Right atrium auricular region (tissue), 2 donors: ENCODE measurements around the gene HIRA. TPM values are rescaled to one million over a fixed set of nuclear protein-coding genes. Genes with fewer than 3 reads are reported as not detected.

ENCODE experiments used
- DNase-seq: peaks from one replicate; pipeline ENCODE4 v3.0.0-alpha.2; 2019; ENCODE audit warnings: low spot score
- H3K27ac ChIP-seq, 2 donors: fragments of 200-600 bp; sonication (generic); 1 replicate in 1 of 2; 2 replicates in 1 of 2; pipeline ENCODE4 v1.5.1; 2016 to 2019
- H3K27me3 ChIP-seq, 2 donors: fragments of 200-600 bp; sonication (generic); one replicate each; pipeline versions ENCODE4 v1.5.1 to v1.6.0; 2017 to 2019
- H3K36me3 ChIP-seq: fragments of 200-600 bp; sonication (generic); one replicate; pipeline ENCODE4 v1.5.1; 2016
- H3K4me1 ChIP-seq, 2 donors: fragments of 200-600 bp; sonication (generic); one replicate each; pipeline versions ENCODE4 v1.5.1 to v1.6.0; 2017 to 2019
- H3K4me3 ChIP-seq, 2 donors: fragments of 200-600 bp; sonication (generic); 1 replicate in 1 of 2; 2 replicates in 1 of 2; pipeline ENCODE4 v1.5.1; 2017 to 2019; ENCODE audit warnings: mild to moderate bottlenecking in 1 of 2, moderate library complexity in 1 of 2
- H3K9me3 ChIP-seq, 2 donors: fragments of 200-600 bp; sonication (generic); one replicate each; pipeline ENCODE4 v1.5.1; 2019
- CTCF ChIP-seq, 2 donors: fragments of 200-600 bp; sonication (generic); IDR thresholded peaks; one replicate each; pipeline ENCODE4 v1.5.1; 2019; ENCODE audit warnings: antibody characterized with exemption in 2 of 2
- total RNA-seq, 2 donors: library from RNA; depleted of rRNA; stranded (reverse); fragments of >200 nt; gene quantifications; one replicate each; pipeline ENCODE4 v1.1.0, GENCODE V29; 2016

The HIRA gene
- total RNA-seq, 2 donors from 2014 or later: 9.8 to 15.7 TPM

GRCh38 chr22:19471572-19471971 lies 40.0 kb upstream of the HIRA start:
- DNase-seq: no peak
- no peaks in the 10 kb centered on the region for H3K27me3 ChIP-seq
- no peak for TF ChIP-seq CTCF (IDR thresholded peaks at IDR 0.05)
- H3K9me3 ChIP-seq: no peaks in the 10 kb centered on the region
- H3K36me3 ChIP-seq: peaks cover 85% of the 10 kb centered on the region
- no peak overlapping the region for H3K27ac ChIP-seq
- H3K4me1 ChIP-seq: no peaks in the 10 kb centered on the region
- no peak overlapping the region for H3K4me3 ChIP-seq

GRCh38 chr22:19470010-19470409 lies 38.5 kb upstream of the HIRA start:
- Histone ChIP-seq H3K36me3 (peaks cover 95% of the 10 kb centered on the region), H3K4me1 (no peaks in the 10 kb centered on the region), H3K9me3 (no peaks in the 10 kb centered on the region), H3K4me3 (no peak overlapping the region), H3K27me3 (no peaks in the 10 kb centered on the region), H3K27ac (no peak overlapping the region)
- no peak for DNase-seq
- no peak for TF ChIP-seq CTCF (IDR thresholded peaks at IDR 0.05)

- H3K4me3 ChIP-seq: no peak overlapping the region
- no peaks in the 10 kb centered on the region for H3K9me3 ChIP-seq
- no peaks in the 10 kb centered on the region for H3K4me1 ChIP-seq
- H3K27me3 ChIP-seq: no peaks in the 10 kb centered on the region
- no peak overlapping the region for H3K27ac ChIP-seq
- no peak for DNase-seq
- H3K36me3 ChIP-seq: peaks cover 95% of the 10 kb centered on the region
- no peak for TF ChIP-seq CTCF (IDR thresholded peaks at IDR 0.05)
Measured at GRCh38 chr22:19469421-19469820, 37.9 kb upstream of the HIRA start.

GRCh38 chr22:19467912-19468311 lies 36.4 kb upstream of the HIRA start:
- TF ChIP-seq CTCF (IDR thresholded peaks at IDR 0.05): no peak
- H3K9me3 ChIP-seq: no peaks in the 10 kb centered on the region
- H3K27ac ChIP-seq: no peak overlapping the region
- H3K27me3 ChIP-seq: no peaks in the 10 kb centered on the region
- peaks cover 91% of the 10 kb centered on the region for H3K36me3 ChIP-seq
- no peak overlapping the region for H3K4me3 ChIP-seq
- H3K4me1 ChIP-seq: no peaks in the 10 kb centered on the region
- DNase-seq: no peak

GRCh38 chr22:19466848-19467752 lies 35.6 kb upstream of the HIRA start:
- DNase-seq: no peak
- H3K9me3 ChIP-seq: no peaks in the 10 kb centered on the region
- H3K4me1 ChIP-seq: no peaks in the 10 kb centered on the region
- H3K4me3 ChIP-seq: no peak overlapping the region
- no peak for TF ChIP-seq CTCF (IDR thresholded peaks at IDR 0.05)
- no peaks in the 10 kb centered on the region for H3K27me3 ChIP-seq
- H3K36me3 ChIP-seq: peaks cover 83% of the 10 kb centered on the region
- no peak overlapping the region for H3K27ac ChIP-seq
